CD4-positive, alpha-beta T cell treated with Interleukin-21 for 1 hour (primary cell): Measurements from ENCODE around the gene VPS16.
A peak's percentile ranks its signal among the peaks of the same experiment; 100 is the strongest.
"Not testable (repeated sequence)": the region's sequence is repeated elsewhere in the genome, so short reads cannot be mapped to it uniquely, and the experiment has no call there.

Experiments used
- DNase-seq: peaks from one replicate; pipeline ENCODE4 v3.0.0-alpha.2; 2020

Gene VPS16

GRCh38 chr20:2807929-2808328 lies 32.6 kb upstream of the VPS16 start:
- not testable (repeated sequence) for DNase-seq

GRCh38 chr20:2809690-2810089 lies 30.9 kb upstream of the VPS16 start:
- no peak for DNase-seq

GRCh38 chr20:2812189-2812588 lies 28.4 kb upstream of the VPS16 start:
- no peak for DNase-seq

- DNase-seq, result no peak
These were observed 26.5 kb upstream of the VPS16 start for GRCh38 chr20:2814076-2814475.

DNA sequence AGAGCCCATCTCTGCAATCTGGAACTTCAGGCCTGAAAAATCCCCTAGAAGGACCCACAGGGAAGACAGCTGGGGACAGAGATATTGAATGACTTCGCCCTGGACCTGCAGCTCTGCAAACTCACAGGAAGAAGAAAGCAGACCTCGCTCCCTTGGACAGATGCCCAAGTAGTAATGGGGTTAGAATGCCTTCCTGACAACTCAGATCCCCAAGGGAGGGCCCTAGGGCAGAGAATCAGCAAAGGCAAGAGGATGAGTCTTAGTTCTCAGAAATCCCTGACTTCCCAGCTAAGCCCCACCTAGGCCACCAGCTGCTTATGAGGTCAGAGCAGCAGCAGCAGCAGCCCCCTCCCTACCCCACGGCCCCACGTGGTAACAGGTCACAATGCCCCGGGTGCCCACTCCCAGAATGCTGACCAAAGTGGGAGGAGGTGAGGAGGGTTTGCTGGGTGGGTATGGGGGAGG lies 25.9 kb upstream of the VPS16 start, which contains the start of gene C20orf141:
Gene C20orf141 (plus strand): TSS at position 401 of the 465 bp plus-strand sequence. CDS start 198 bp downstream, outside the sequence.
- no peak for DNase-seq

DNA sequence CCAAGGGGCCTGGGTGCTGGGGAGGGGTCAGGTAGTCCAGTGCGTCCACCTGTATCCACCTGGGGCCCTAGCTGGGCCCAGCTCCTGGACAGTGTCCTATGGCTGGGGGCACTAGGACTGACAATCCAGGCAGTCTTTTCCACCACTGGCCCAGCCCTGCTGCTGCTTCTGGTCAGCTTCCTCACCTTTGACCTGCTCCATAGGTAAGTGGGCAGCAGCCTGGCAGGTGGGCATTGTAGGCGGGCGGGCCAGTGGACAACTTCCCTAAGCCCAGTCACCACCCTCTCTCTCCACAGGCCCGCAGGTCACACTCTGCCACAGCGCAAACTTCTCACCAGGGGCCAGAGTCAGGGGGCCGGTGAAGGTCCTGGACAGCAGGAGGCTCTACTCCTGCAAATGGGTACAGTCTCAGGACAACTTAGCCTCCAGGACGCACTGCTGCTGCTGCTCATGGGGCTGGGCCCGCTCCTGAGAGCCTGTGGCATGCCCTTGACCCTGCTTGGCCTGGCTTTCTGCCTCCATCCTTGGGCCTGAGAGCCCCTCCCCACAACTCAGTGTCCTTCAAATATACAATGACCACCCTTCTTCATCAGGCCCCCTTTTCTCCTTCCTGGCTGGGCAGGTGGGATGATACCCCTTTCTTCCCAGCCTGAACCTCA lies 25.2 kb upstream of the VPS16 start:
- no peak for DNase-seq

- DNase-seq, result no peak
These were observed 24.4 kb upstream of the VPS16 start, which contains the start of gene TMEM239 for GRCh38 chr20:2816030-2816582. TSS of gene TMEM239 (plus strand) at chr20:2816364. CDS start at chr20:2816555, 191 bp downstream.

GRCh38 chr20:2816583-2817340 lies 23.8 kb upstream of the VPS16 start:
- no peak for DNase-seq

DNA sequence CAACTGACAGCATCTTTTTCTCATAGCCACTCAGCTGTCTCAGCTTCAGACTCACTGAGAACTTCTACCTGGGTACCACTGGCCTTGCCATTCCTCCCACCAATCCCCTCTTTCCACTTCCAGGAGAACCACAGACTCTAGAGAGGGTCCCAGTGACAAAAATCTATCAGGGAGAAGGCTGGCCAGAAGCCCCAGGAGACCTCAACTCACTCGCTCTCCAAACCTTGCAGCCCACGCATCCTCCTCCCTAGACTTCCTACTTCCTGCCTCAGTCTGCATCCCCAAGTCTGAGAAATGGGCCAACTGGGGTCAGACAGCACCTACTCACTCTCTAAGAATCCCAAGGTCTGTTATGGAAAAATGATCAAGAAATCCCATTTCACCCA lies 23.2 kb upstream of the VPS16 start:
- DNase-seq, result no peak

- no peak for DNase-seq
These were observed 22.5 kb upstream of the VPS16 start for GRCh38 chr20:2817891-2818595.

DNA sequence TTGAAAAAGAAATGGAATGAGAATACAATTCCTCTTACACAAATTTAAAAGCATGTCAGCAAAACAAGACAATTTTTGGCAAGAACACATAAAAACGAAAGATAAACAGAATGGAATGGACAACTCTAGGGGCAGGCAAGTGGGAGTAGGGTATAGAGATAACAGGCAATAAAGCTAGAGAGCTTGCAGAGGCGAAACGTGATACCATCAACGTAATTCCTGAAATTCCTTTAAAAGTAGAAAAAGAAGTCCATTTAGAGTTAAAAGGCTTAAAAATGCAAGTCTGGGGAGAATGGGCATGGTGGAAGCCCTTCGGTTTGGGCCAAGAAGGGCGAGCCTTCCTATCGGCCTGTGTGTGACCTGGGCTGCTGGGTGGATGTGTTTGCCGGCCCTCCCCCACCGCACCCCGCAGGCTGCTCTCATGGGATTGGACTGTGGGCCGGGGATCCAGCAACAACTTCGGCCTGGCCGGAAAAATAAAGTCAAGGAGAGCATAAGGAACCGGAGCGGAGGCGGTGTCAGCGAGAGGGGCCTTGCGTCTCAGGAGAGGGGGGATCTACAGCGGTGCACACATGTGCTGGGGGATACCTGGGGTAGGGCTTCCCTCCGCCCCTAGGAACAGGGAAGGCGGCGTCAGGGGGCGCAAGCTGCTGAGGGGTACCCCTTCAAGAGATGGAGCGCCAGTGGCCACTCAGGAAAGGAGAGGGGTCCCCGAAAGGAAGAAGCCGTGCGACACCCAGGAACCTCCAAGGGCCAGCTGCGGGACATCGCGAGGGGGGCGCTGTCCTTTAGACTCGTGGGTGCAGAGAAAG lies 20.3 kb upstream of the VPS16 start:
- no peak for DNase-seq

DNA sequence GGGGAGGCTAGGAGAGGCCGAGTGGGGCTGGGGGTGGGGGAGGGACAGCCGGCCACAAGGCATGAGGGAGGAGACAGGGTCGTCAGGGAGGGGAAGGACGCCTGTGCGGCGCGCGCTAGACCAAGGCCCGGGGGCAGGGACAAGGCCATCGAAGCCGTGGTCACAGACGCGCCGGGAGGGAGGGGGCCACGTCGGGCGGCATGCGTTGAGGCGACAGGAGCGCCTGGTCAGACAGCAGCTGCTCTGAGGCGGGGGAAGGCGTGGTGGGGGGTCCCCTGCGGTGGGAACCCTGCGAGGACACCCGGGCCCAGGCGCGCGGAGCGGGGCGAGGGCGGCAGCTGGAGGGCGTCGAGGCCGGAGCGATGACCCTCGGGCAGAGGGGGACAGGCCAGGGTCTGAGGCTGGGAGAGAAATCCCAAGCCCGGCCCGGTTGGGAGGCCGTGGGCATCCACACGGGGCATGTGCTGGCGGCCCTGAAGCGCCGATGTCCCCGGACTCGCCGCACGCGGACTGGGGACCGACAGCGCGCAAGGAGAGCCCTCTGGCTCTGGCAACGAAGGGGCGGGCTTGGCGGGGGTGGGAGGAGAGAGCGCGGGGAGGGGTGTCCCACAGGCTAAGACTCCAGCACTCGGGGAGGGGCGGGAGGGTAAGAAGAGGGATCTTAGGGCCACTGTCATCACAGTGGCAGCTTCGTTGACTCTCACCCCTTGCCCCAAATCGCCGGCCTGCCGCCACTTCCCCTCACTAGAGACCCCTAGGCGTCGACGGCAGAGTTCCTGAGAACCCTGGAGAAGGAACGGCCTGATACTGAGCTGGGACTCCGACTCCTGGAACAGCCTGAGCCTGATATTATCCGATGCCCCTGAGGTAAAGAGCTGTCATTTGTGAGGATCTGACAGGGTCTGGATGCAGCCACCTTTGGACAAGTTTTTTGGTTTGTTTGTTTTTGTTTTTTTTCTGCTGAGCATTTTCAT lies 19.4 kb upstream of the VPS16 start:
- DNase-seq, result no peak

GRCh38 chr20:2822073-2822472 lies 18.5 kb upstream of the VPS16 start:
- DNase-seq, result peak; percentile 65

DNA sequence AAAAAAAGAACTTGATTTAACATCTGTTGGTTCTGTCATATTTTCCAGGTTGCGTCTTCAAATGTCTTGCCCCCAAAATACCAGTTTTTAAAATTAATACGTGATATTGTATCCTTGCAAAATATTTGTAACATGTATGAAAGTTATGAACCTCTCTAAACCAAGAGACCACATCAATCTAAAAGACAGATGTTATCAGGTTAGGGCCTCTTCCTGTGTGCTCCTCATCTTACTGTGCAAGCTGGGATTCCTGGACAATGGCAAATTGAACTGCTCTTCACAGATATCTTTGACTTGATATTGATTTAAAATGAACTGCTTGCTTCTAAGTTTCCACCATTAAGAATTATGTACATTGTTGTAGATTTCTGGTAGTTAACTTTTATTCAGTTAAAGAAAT lies 14.8 kb upstream of the VPS16 start:
- peak; percentile 13 for DNase-seq

GRCh38 chr20:2826655-2827054 lies 13.9 kb upstream of the VPS16 start:
- no peak for DNase-seq

DNA sequence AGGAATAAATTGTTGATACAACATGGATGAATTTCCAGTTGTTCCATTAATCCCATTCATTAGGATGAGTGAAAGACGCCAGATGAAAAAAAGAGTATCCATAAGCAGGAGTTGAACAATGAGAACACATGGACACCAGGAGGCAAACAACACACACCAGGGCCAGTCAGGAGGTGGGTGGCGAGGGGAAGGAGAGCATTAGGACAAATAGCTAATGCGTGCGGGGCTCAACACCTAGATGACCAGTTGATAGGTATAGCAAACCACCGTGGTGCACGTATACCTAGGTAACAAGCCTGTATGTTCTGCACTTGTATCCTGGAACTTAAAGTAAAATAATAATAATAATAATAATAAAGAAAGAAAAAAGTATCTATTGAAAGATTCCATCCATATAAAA lies 11.2 kb upstream of the VPS16 start:
- DNase-seq, result no peak

DNA sequence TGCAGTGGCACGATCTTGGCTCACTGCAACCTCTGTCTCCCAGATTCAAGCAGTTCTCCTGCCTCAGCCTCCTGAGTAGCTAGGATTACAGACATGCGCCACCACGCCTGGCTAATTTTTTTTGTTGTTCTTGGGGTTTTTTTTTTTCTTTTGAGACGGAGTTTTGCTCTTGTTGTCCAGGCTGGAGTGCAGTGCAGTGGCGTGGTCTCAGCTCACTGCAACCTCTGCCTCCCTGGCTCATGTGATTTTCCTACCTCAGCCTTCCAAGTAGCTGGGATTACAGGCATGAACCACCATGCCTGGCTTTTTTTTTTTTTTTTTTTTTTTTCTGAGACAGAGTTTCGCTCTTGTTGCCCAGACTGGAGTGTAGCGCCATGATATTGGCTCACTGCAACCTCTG lies 9.3 kb upstream of the VPS16 start:
- not testable (repeated sequence) for DNase-seq

DNA sequence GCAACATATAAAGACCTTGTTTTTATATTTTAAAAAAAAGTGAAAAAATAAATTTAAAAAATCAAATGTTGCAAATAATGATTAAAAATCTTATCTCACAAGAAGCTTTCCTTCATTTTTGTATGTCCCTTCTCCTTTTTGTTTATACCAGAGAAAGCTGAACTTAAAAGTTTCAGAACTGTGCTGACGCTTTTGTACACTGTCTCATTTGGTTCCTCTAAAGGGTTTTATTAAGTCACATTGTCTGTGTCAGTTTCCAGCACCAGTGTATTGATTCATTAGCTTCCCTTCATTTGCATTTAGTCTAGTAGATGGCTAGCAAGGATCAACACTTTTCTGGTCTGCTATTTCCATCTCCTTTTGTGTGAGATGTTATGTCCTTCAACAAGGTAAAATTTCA lies 6.8 kb upstream of the VPS16 start:
- no peak for DNase-seq

DNA sequence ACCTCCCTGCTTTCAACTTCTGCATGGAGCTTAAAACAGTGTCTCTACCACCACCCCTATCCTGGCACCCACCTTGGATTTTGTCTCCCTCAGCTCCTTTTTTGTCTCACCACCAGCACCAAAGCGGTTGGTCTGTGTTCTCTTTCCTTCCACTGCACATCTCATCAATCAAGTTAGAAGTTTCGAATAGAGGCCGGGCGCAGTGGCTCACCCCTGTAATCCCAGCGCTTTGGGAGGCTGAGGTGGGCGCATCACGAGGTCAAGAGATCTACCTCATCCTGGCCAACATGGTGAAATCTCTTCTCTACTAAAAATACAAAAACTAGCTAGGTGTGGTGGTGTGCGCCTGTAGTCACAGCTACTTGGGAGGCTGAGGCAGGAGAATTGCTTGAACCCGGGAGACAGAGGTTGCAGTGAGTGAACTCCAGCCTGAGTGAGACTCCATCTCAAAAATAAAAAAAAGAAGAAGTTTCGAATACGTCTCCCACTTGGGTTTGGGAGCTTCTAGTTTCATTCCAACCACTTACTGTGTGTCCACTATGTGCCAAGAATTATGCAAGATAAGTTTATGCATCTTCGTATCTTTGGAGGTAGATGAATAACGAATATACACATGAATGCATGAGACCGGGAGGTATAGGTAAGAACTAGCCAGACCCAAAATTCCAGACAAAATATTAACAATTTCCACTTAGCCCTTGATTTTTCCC lies 6.0 kb upstream of the VPS16 start:
- DNase-seq, result no peak

- DNase-seq, result no peak
These were observed 5.2 kb upstream of the VPS16 start for GRCh38 chr20:2835331-2835796.
